CD8-positive, alpha-beta memory T cell (primary cell): ENCODE measurements around the gene ZNF516. TPM values are rescaled to one million over a fixed set of nuclear protein-coding genes. Genes with fewer than 3 reads are reported as not detected.

ENCODE experiments used
- CTCF ChIA-PET: fragments of 350-600 bp; sonication (Branson Sonifier 250); formaldehyde crosslinking; loops from one replicate; lab custom pipeline; 2021; ENCODE audit warnings: antibody characterized with exemption; lab: Charles Lee
- POLR2A ChIA-PET: fragments of 350-600 bp; sonication (Branson Sonifier 250); formaldehyde crosslinking; loops from one replicate; lab custom pipeline; 2021; ENCODE audit warnings: antibody characterized with exemption; lab: Charles Lee
- DNase-seq, 5 donors: peaks; one replicate each; pipeline versions ENCODE4 v3.0.0 to v3.0.0-alpha.2; 2020 to 2022; ENCODE audit warnings: mixed read lengths in 1 of 5
- H3K27ac ChIP-seq: one replicate; pipeline ENCODE4 v1.7.0; 2013; ENCODE audit warnings: low read depth, mild to moderate bottlenecking, low read length, moderate library complexity
- H3K27me3 ChIP-seq: 2 replicates; pipeline ENCODE4 v1.7.0; 2013; ENCODE audit warnings: low read length, mild to moderate bottlenecking; ENCODE audit not compliant: insufficient read depth, poor library complexity, severe bottlenecking
- H3K36me3 ChIP-seq: 2 replicates; pipeline ENCODE4 v1.7.0; 2013; ENCODE audit warnings: mild to moderate bottlenecking, low read length, moderate library complexity; ENCODE audit not compliant: insufficient read depth
- H3K4me1 ChIP-seq: 2 replicates; pipeline ENCODE4 v1.7.0; 2013; ENCODE audit warnings: mild to moderate bottlenecking, low read length, moderate library complexity; ENCODE audit not compliant: insufficient read depth
- H3K4me3 ChIP-seq: 2 replicates; pipeline ENCODE4 v1.7.0; 2013; ENCODE audit warnings: mild to moderate bottlenecking, low read length
- H3K9me3 ChIP-seq: 2 replicates; pipeline ENCODE4 v1.7.0; 2013; ENCODE audit warnings: mild to moderate bottlenecking, low read length
- H3K27ac Mint-ChIP-seq, 8 donors: one replicate each; pipeline ENCODE4 v1.8.0; 2020 to 2021; ENCODE audit warnings: mixed read lengths in 8 of 8, mild to moderate bottlenecking in 6 of 8, inconsistent platforms in 3 of 8, moderate library complexity in 3 of 8
- H3K27me3 Mint-ChIP-seq, 2 donors: one replicate each; pipeline ENCODE4 v1.8.0; 2020 to 2021; ENCODE audit warnings: mixed read lengths in 2 of 2, mild to moderate bottlenecking in 1 of 2, moderate library complexity in 1 of 2
- H3K36me3 Mint-ChIP-seq, 3 donors: one replicate each; pipeline ENCODE4 v1.8.0; 2020 to 2021; ENCODE audit warnings: mixed read lengths in 3 of 3, inconsistent platforms in 1 of 3, mild to moderate bottlenecking in 1 of 3
- H3K4me1 Mint-ChIP-seq, 3 donors: one replicate each; pipeline ENCODE4 v1.8.0; 2020 to 2021; ENCODE audit warnings: mixed read lengths in 3 of 3, inconsistent platforms in 1 of 3, mild to moderate bottlenecking in 1 of 3
- H3K4me3 Mint-ChIP-seq, 7 donors: one replicate each; pipeline ENCODE4 v1.8.0; 2020 to 2021; ENCODE audit warnings: mixed read lengths in 7 of 7, mild to moderate bottlenecking in 6 of 7, moderate library complexity in 4 of 7, inconsistent platforms in 2 of 7
- H3K9me3 Mint-ChIP-seq, 5 donors: one replicate each; pipeline ENCODE4 v1.8.0; 2020 to 2022; ENCODE audit warnings: mixed read lengths in 5 of 5, mild to moderate bottlenecking in 3 of 5, moderate library complexity in 2 of 5, inconsistent platforms in 1 of 5
- polyA plus RNA-seq: library from polyadenylated mRNA; unstranded; fragments of 300-500 nt; fragmentation: Illumina TruSeq; gene quantifications from one replicate; pipeline ENCODE4 v1.2.3, GENCODE V29; 2021
- total RNA-seq, 2 experiments: library from RNA; stranded (reverse); gene quantifications; one replicate each; pipeline ENCODE4 v1.2.3, GENCODE V29; 2021

Gene ZNF516
- total and polyA plus RNA-seq, 3 experiments from 2014 or later: 1.3 to 1.9 (median 1.6) TPM

DNA sequence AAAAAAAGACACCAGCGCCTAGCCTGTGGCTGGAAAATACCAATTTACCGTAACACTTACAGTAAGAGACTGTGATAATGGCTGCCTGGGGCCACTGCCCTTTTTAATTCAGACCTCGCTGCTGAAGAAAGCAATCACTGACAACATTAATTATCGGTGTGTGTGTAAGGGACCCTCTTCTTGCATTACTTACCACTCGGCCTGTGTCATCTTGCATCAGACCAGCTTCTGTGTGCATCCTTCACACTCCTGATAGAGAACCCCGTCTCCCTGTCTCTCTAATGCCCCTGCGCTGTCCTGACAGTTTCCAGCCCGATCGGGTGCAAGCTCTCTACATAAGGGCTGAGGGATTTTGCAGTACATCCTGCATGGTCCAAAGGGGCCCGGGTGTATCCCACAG is 124.4 kb downstream of the ZNF516 start:
- Mint-ChIP-seq H3K4me1 (peaks cover 26 to 33% (median 27%) of the 10 kb centered on the region in 3 donors), H3K9me3 (no peaks in the 10 kb centered on the region), H3K36me3 (no peaks in the 10 kb centered on the region), H3K27ac (no peak overlapping the region), H3K4me3 (no peak overlapping the region), H3K27me3 (peaks cover 3 to 11% of the 10 kb centered on the region in 2 donors)
- Histone ChIP-seq H3K36me3 (peaks cover 4% of the 10 kb centered on the region), H3K4me1 (peaks cover 28% of the 10 kb centered on the region), H3K4me3 (no peak overlapping the region), H3K27ac (no peak overlapping the region), H3K9me3 (no peaks in the 10 kb centered on the region), H3K27me3 (no peaks in the 10 kb centered on the region)
- ChIA-PET POLR2A (no interaction called here), CTCF (no interaction called here)
- DNase-seq: no peak

- POLR2A ChIA-PET: no interaction called here
These were observed 124.8 kb downstream of the ZNF516 start for GRCh38 chr18:76370201-76370600.

DNA sequence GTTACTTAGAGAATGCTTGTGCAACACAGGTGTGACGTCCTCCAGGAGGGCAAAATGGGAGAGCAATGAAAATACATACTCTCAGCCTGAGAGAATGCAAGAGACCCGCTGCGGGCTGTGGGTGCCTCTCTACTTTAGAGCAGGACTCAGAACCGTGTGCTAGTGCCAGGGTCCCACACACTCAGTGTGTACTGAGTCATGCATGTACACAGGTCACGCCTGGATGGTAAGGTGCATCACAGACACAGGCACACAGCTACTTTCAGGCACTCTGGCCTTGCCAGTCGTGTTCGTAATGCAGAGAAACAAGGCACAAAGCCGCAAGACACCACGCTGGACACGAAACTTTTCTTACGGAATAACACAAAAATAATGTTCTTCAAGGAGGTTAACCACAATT is 125.3 kb downstream of the ZNF516 start:
- Histone ChIP-seq H3K27ac (no peak overlapping the region), H3K4me3 (no peak overlapping the region), H3K36me3 (peaks cover 4% of the 10 kb centered on the region), H3K27me3 (no peaks in the 10 kb centered on the region), H3K9me3 (no peaks in the 10 kb centered on the region), H3K4me1 (peaks cover 19% of the 10 kb centered on the region)
- Mint-ChIP-seq H3K4me3 (no peak overlapping the region), H3K9me3 (no peaks in the 10 kb centered on the region), H3K27me3 (peaks cover 3 to 14% of the 10 kb centered on the region in 2 donors), H3K36me3 (no peaks in the 10 kb centered on the region), H3K27ac (no peak overlapping the region), H3K4me1 (peaks cover 18 to 24% (median 19%) of the 10 kb centered on the region in 3 donors)
- CTCF ChIA-PET: no interaction called here
- POLR2A ChIA-PET: no interaction called here
- no peak for DNase-seq

More at GRCh38 chr18:76370201-76370600, 124.8 kb downstream of the ZNF516 start:
- Histone ChIP-seq H3K27ac (no peak overlapping the region), H3K9me3 (no peaks in the 10 kb centered on the region), H3K36me3 (peaks cover 4% of the 10 kb centered on the region), H3K4me3 (no peak overlapping the region), H3K4me1 (peaks cover 23% of the 10 kb centered on the region), H3K27me3 (no peaks in the 10 kb centered on the region)
- Mint-ChIP-seq H3K4me1 (peaks cover 22 to 28% (median 23%) of the 10 kb centered on the region in 3 donors), H3K4me3 (no peak overlapping the region), H3K36me3 (no peaks in the 10 kb centered on the region), H3K9me3 (no peaks in the 10 kb centered on the region), H3K27me3 (peaks cover 3 to 14% of the 10 kb centered on the region in 2 donors), H3K27ac (no peak overlapping the region)
- no peak for DNase-seq
- CTCF ChIA-PET: no interaction called here

DNA sequence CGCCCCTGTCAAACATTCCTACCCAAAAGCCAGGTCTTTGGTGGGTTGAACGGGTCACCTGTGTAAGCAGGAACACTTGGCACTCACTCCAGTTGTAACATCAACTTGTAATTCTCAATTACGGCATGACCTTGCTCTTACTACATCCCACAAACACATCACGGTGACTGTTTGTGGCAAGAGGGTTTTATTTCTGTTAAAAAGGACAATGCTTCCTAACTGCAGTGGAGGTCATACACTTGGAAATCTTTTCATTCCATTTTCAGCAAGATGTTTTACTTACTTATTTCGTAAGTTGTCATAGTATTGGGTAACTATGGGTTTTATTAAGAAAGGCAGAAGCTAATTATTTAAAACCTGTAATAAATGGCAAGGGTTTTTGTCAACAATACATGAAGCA is 126.1 kb downstream of the ZNF516 start:
- Mint-ChIP-seq H3K27me3 (peaks cover 3 to 14% of the 10 kb centered on the region in 2 donors), H3K9me3 (no peaks in the 10 kb centered on the region), H3K4me3 (no peak overlapping the region), H3K36me3 (no peaks in the 10 kb centered on the region), H3K4me1 (peaks cover 10 to 22% (median 11%) of the 10 kb centered on the region in 3 donors), H3K27ac (no peak overlapping the region)
- CTCF ChIA-PET: no interaction called here
- Histone ChIP-seq H3K4me1 (peaks cover 11% of the 10 kb centered on the region), H3K4me3 (no peak overlapping the region), H3K36me3 (peaks cover 4% of the 10 kb centered on the region), H3K9me3 (no peaks in the 10 kb centered on the region), H3K27ac (no peak overlapping the region), H3K27me3 (no peaks in the 10 kb centered on the region)
- DNase-seq: no peak
- POLR2A ChIA-PET: no interaction called here

- H3K27ac ChIP-seq: no peak overlapping the region
- H3K4me1 ChIP-seq: peaks cover 4% of the 10 kb centered on the region
- H3K36me3 ChIP-seq: peaks cover 4% of the 10 kb centered on the region
- ChIA-PET CTCF (interaction anchor here (0.8 kb wide), 1 partner anchor 30 kb away, joined by 3 read pairs; no protein-coding TSS in a partner anchor), POLR2A (no interaction called here)
- no peaks in the 10 kb centered on the region for H3K9me3 ChIP-seq
- H3K4me3 ChIP-seq: no peak overlapping the region
- Mint-ChIP-seq H3K27ac (peak overlapping the region in 1 of 8 donors; percentile 6), H3K9me3 (no peaks in the 10 kb centered on the region), H3K36me3 (no peaks in the 10 kb centered on the region), H3K4me3 (no peak overlapping the region), H3K4me1 (peaks cover 3 to 17% (median 5%) of the 10 kb centered on the region in 3 donors), H3K27me3 (peaks cover 3 to 20% of the 10 kb centered on the region in 2 donors)
- DNase-seq: no peak
- H3K27me3 ChIP-seq: no peaks in the 10 kb centered on the region
These were observed 126.8 kb downstream of the ZNF516 start for GRCh38 chr18:76368271-76368670.

DNA sequence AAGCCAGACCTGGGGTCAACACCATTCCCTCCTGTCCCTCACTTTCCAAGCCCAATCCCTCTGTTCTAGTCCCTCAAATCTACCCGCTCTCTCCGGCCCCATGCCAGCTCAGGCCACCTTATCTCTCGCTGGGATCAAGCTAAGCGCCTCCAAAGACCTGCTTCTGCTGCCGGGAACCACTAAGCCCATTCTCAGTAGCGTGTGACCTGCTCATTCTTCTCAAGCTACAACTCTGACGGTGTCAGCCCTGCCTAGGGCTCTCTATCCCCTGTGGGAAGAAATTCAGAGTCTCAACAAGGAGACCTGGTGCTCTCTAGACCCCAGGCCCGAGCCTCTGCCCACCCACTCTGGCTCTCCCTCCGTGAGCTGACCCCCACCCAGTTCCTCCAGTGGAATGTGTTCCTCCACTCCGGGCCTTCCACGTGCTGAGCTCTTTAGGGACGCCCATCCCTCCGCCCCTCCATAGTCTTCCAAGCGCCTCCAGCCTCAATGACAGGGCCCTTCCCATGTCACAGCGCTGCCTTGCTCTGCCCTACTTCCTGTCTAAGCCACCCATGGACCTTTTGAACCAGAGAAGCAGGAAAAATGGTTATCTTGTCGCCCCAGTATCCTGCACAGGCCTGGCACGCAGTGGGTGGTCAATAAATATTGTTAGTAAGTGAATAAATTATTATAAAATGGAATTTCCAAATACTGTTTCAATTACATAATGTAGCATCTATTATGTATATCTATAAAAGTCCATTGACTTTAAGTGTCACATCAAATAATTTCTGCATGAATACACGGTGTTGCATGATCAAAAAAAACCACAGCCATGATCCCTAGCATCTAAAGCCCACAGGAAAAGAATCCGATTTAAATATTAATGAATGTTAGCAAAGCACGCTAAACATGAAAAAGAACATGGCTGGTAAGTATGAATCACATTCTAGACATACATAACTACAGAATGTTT is 127.6 kb downstream of the ZNF516 start:
- no peaks in the 10 kb centered on the region for H3K36me3 Mint-ChIP-seq
- POLR2A ChIA-PET: no interaction called here
- peaks cover 4 to 25% of the 10 kb centered on the region in 2 donors for H3K27me3 Mint-ChIP-seq
- H3K9me3 Mint-ChIP-seq: no peaks in the 10 kb centered on the region
- no peak for DNase-seq
- H3K4me1 Mint-ChIP-seq: peaks cover 0 to 9% (median under 1%) of the 10 kb centered on the region in 3 donors
- H3K4me1 ChIP-seq: no peaks in the 10 kb centered on the region
- H3K36me3 ChIP-seq: peaks cover 4% of the 10 kb centered on the region
- no peak overlapping the region for H3K27ac ChIP-seq
- H3K27ac Mint-ChIP-seq: no peak overlapping the region
- H3K27me3 ChIP-seq: no peaks in the 10 kb centered on the region
- H3K4me3 Mint-ChIP-seq: no peak overlapping the region
- no peaks in the 10 kb centered on the region for H3K9me3 ChIP-seq
- no peak overlapping the region for H3K4me3 ChIP-seq
- CTCF ChIA-PET: interaction anchor here (0.8 kb wide), 1 partner anchor 31 kb away, joined by 3 read pairs; no protein-coding TSS in a partner anchor

- no peaks in the 10 kb centered on the region for H3K9me3 ChIP-seq
- H3K27ac ChIP-seq: no peak overlapping the region
- ChIA-PET POLR2A (no interaction called here), CTCF (no interaction called here)
- H3K27me3 ChIP-seq: no peaks in the 10 kb centered on the region
- Mint-ChIP-seq H3K4me1 (peaks cover 0 to 8% (median 0%) of the 10 kb centered on the region in 3 donors), H3K36me3 (no peaks in the 10 kb centered on the region), H3K27ac (peak overlapping the region in 1 of 8 donors; percentile 52), H3K27me3 (peaks cover 8 to 25% of the 10 kb centered on the region in 2 donors), H3K9me3 (no peaks in the 10 kb centered on the region), H3K4me3 (no peak overlapping the region)
- H3K4me3 ChIP-seq: no peak overlapping the region
- DNase-seq: no peak
- no peaks in the 10 kb centered on the region for H3K4me1 ChIP-seq
- H3K36me3 ChIP-seq: peaks cover 4% of the 10 kb centered on the region
These were observed 129.5 kb downstream of the ZNF516 start for GRCh38 chr18:76365561-76365960.
